Activated B cell treated with CpG ODN at 0.5 μM for 24 hours (primary cell): Measurements from ENCODE around the gene TIMM29. TPM values are rescaled to one million over a fixed set of nuclear protein-coding genes. Genes with fewer than 3 reads are reported as not detected.

Source experiments
- ATAC-seq: fragments of 200-7000 bp; cut with Tn5 transposase; one replicate; pipeline ENCODE4 v1.10.0; 2021; ENCODE audit warnings: low read depth, mild to moderate bottlenecking, moderate library complexity
- CTCF ChIA-PET: fragments of 350-600 bp; sonication (Branson Sonifier 250); formaldehyde crosslinking; loops from one replicate; lab custom pipeline; 2021; ENCODE audit warnings: antibody characterized with exemption; lab: Charles Lee
- POLR2A ChIA-PET: fragments of 350-600 bp; sonication (Branson Sonifier 250); formaldehyde crosslinking; loops from one replicate; lab custom pipeline; 2021; ENCODE audit warnings: antibody characterized with exemption; lab: Charles Lee
- DNase-seq: peaks from one replicate; pipeline ENCODE4 v3.0.0; 2022
- H3K27ac Mint-ChIP-seq: one replicate; pipeline ENCODE4 v1.8.0; 2020; ENCODE audit warnings: mixed read lengths
- H3K27me3 Mint-ChIP-seq: one replicate; pipeline ENCODE4 v1.8.0; 2021; ENCODE audit warnings: mixed read lengths
- H3K36me3 Mint-ChIP-seq: one replicate; pipeline ENCODE4 v1.8.0; 2021; ENCODE audit warnings: low read depth, mixed read lengths
- H3K4me1 Mint-ChIP-seq: one replicate; pipeline ENCODE4 v1.8.0; 2021; ENCODE audit warnings: mixed read lengths
- H3K4me3 Mint-ChIP-seq: one replicate; pipeline ENCODE4 v1.8.0; 2020; ENCODE audit warnings: mild to moderate bottlenecking, mixed read lengths
- H3K9me3 Mint-ChIP-seq: one replicate; pipeline ENCODE4 v1.8.0; 2020; ENCODE audit warnings: mixed read lengths
- intact Hi-C: fragments of 100-400 bp; cut with micrococcal nuclease; formaldehyde crosslinking; loops from one replicate; pipeline ENCODE4 v1.15.1; 2024
- total RNA-seq: library from RNA; stranded (reverse); gene quantifications from 2 replicates; pipeline ENCODE4 v1.2.3, GENCODE V29; 2022
- TF ChIP-seq, protein P1 (sequence below): fragments of 200-600 bp; IDR thresholded peaks from one replicate; pipeline ENCODE4 v1.8.0; 2022; ENCODE audit warnings: antibody characterized with exemption, mild to moderate bottlenecking

The TIMM29 gene
- 16.6 and 19.5 TPM in 2 replicates for total RNA-seq

DNA sequence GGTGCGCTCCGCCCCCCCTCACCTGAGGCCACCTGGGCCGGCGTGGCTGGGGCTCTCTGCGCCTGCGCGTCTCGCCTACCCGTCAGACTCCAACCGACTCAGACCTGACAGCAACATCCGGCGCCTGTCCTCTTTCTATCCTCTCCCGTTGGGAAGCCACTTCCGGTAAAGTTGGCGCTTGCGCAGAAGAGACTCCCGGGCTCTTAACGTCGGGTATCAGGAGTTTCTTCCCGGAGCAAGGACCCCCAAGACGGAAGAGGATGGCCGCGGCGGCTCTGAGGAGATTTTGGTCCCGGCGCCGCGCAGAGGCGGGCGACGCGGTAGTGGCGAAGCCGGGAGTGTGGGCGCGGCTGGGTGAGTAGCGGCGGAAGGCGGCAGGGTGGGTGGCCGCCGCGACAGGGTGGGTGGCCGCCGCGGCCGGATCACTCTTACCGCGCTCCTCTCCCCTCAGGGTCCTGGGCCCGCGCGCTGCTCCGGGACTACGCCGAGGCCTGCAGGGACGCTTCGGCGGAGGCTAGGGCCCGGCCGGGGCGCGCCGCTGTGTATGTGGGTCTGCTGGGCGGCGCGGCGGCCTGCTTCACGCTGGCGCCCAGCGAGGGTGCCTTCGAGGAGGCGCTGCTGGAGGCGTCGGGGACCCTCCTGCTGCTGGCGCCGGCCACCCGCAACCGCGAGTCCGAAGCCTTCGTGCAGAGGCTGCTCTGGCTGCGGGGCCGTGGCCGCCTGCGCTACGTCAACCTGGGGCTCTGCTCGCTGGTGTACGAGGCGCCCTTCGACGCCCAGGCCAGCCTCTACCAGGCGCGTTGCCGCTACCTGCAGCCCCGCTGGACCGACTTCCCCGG lies at the start of gene TIMM29, which contains the start of gene YIPF2:
Gene TIMM29, plus strand, starts transcription at position 249 of the 839 bp plus-strand sequence. Its CDS starts 12 bp downstream, at position 261.
Gene YIPF2, minus strand, starts transcription at position 77 of the 839 bp plus-strand sequence. CDS start 229 bp downstream, outside the sequence.
- Mint-ChIP-seq H3K4me1 (peaks cover 20% of the 10 kb centered on the region), H3K27me3 (no peaks in the 10 kb centered on the region), H3K36me3 (peaks cover 8% of the 10 kb centered on the region), H3K9me3 (no peaks in the 10 kb centered on the region), H3K4me3 (peak within 1 kb of the TSS; percentile 92), H3K27ac (peak within 1 kb of the TSS; percentile 81)
- intact Hi-C loops, result loop anchor here (1.0 to 5.0 kb wide), 3 partner anchors 34 to 57 kb away; partner anchors contain the start of genes CARM1 and SMARCA4
- peak; percentile 85 for ATAC-seq
- TF ChIP-seq, protein P1, sequence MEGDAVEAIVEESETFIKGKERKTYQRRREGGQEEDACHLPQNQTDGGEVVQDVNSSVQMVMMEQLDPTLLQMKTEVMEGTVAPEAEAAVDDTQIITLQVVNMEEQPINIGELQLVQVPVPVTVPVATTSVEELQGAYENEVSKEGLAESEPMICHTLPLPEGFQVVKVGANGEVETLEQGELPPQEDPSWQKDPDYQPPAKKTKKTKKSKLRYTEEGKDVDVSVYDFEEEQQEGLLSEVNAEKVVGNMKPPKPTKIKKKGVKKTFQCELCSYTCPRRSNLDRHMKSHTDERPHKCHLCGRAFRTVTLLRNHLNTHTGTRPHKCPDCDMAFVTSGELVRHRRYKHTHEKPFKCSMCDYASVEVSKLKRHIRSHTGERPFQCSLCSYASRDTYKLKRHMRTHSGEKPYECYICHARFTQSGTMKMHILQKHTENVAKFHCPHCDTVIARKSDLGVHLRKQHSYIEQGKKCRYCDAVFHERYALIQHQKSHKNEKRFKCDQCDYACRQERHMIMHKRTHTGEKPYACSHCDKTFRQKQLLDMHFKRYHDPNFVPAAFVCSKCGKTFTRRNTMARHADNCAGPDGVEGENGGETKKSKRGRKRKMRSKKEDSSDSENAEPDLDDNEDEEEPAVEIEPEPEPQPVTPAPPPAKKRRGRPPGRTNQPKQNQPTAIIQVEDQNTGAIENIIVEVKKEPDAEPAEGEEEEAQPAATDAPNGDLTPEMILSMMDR, result no peak
- DNase-seq, result peak; percentile 80
- ChIA-PET POLR2A (no interaction called here), CTCF (interaction anchor here (1.5 kb wide), 1 partner anchor 13 kb away, joined by 3 read pairs; no protein-coding TSS in a partner anchor)

DNA sequence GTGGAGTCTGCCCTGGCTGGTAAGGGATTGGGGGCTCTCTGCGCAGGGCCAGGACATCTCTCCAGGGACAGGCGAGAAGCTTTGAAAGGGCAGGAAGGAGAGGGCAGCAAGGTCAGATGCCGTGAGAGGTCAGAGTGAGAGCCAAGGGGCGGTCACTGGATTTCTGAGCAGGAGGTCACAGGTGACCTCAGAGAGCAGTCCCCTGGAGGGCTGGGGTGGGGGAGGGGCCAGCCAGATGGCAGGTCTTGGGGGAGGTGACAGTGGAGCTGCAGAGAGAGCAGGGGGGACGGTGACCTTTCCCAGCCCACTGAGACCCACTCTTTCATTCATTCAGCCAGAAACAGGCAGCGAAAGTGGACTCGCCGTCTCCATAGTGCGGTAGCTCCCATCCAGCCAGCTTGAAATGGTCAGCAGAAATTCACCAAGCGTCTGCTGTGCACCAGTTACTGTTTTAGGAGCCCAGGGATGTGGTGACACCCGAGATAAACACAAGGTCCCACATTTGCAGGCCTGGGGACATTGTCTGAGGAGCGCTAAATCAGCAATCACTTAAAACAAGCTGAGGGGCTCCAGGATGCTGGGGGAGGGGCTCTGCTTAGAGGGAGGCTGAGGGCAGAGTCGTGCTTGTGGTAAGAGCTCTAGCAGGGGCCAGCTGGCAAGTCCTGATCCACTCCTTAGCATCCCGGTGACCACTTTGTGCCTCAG lies 47.1 kb upstream of the TIMM29 start:
- Mint-ChIP-seq H3K27ac (no peak overlapping the region), H3K27me3 (no peaks in the 10 kb centered on the region), H3K4me1 (peaks cover 28% of the 10 kb centered on the region), H3K36me3 (peaks cover 3% of the 10 kb centered on the region), H3K4me3 (no peak overlapping the region), H3K9me3 (no peaks in the 10 kb centered on the region)
- ATAC-seq (no peak), DNase-seq (no peak)
- intact Hi-C loops, result no loop called here
- TF ChIP-seq, protein P1, result no peak
- POLR2A ChIA-PET, result interaction anchor here (0.5 to 0.7 kb wide), 2 partner anchors 12 to 918 kb away, joined by 3 read pairs; no protein-coding TSS in a partner anchor
- CTCF ChIA-PET, result no interaction called here

DNA sequence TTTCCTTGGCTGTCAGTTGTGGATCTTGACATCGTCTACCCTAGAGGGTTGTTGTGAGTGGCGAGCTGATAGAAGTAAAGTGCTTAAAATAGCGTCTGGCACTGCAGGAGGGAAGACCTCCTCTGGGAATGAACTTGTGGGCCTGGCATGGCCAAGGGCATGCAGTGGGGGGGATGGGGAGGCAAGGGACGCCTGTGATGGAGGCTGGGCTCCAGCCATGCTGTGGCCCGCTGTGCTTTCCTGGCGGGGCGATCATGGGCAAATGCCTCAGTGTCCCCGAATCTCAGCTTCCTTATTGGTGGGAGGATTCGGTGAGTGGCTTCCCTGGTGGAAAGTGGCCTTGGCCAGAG lies 46.5 kb upstream of the TIMM29 start:
- H3K4me1 Mint-ChIP-seq, result peaks cover 22% of the 10 kb centered on the region

DNA sequence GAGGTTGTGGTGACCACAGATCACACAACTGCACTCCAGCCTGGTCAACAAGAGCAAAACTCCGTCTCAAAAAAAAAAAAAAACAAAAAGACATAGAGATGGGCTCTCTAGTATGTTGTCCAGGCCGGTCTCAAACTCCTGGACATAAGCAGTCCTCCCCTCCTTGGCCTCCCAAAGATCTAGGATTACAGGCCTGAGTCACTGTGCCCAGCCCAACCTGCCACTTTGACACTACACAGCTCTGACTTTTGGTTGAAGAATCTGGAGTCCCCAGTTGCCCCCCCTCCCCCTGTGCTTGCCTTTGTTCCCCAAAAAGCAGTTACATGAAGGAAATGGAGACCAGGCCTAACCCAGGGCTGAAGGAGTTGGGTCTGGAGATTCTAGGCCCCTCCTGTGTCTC lies 44.3 kb upstream of the TIMM29 start:
- H3K9me3 Mint-ChIP-seq, result no peaks in the 10 kb centered on the region
- ChIA-PET CTCF (interaction anchor here (1.2 kb wide), 1 partner anchor 58 kb away, joined by 3 read pairs; no protein-coding TSS in a partner anchor), POLR2A (no interaction called here)
- H3K4me3 Mint-ChIP-seq, result no peak overlapping the region
- no peak for DNase-seq
- H3K27me3 Mint-ChIP-seq, result no peaks in the 10 kb centered on the region
- H3K27ac Mint-ChIP-seq, result no peak overlapping the region
- intact Hi-C loops, result no loop called here
- H3K36me3 Mint-ChIP-seq, result peaks cover 4% of the 10 kb centered on the region
- TF ChIP-seq, protein P1, result no peak
- peaks cover 15% of the 10 kb centered on the region for H3K4me1 Mint-ChIP-seq
- ATAC-seq, result no peak

More for the DNA sequence above, 46.5 kb upstream of the TIMM29 start:
- TF ChIP-seq, protein P1, result no peak
- Mint-ChIP-seq H3K9me3 (no peaks in the 10 kb centered on the region), H3K36me3 (peaks cover 3% of the 10 kb centered on the region), H3K27ac (no peak overlapping the region), H3K4me3 (no peak overlapping the region), H3K27me3 (no peaks in the 10 kb centered on the region)
- DNase-seq (no peak), ATAC-seq (no peak)
- ChIA-PET CTCF (no interaction called here), POLR2A (interaction anchor here (0.5 kb wide), 1 partner anchor 917 kb away, joined by 3 read pairs; no protein-coding TSS in a partner anchor)
- intact Hi-C loops, result no loop called here
